Fibroblast of peridontal ligament (primary cell): ENCODE measurements around the gene DEFB116.
"Not testable (repeated sequence)": the region's sequence is repeated elsewhere in the genome, so short reads cannot be mapped to it uniquely, and the experiment has no call there.

Source experiments
- DNase-seq: peaks from one replicate; pipeline ENCODE4 v3.0.0-alpha.2; 2010; ENCODE audit errors: extremely low read depth

Gene DEFB116

DNA sequence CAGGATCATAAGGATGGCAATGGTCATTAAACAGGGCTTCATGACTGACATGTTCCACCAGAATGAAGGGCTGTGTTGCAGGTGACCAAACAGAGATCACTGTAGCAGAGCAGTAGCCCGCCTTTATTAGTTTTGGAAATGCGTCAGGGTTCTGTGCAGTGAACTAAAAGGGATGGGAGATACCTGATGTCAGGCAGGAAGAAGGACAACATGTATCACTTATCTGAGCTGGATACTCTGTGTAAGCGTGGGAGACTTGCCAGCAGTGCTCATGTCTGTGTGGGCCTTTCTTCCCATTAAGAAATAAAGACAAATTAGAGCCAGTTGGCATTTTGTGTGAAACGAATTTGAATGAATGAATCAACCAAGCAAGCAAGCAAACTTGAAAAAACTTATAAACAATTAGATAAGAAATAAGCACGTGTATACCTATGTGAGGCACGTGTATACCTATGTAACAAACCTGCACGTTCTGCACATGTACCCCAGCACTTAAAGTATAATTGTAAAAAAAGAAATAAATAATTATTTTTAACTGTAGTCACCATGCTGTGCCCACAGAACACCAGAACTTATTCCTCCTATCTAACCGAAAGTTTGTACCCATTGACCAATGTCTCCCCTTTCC, at the start of gene DEFB116:
Gene DEFB116, minus strand, starts transcription at position 51 of the 628 bp plus-strand sequence. Its CDS starts 0 bp downstream, at position 51.
- DNase-seq = no peak

DNA sequence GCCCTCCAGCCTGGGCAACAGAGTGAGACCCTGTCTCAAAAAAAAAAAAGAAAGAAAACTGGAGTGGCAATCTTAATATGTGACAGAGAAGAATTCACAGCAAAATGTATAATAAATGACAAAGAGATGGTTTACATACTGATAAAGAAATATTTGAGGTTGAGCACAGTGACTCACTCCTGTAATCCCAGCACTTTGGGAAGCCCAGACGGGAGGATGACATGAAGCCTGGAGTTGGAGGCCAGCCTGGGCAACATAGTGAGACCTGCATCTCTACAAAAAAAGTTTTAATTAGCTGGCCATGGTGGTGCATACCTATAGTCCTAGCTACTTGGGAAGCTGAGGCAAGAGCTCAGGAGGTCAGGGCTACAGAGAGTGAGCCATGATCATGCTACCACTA, 47.6 kb upstream of the DEFB116 start:
- no peak for DNase-seq

DNA sequence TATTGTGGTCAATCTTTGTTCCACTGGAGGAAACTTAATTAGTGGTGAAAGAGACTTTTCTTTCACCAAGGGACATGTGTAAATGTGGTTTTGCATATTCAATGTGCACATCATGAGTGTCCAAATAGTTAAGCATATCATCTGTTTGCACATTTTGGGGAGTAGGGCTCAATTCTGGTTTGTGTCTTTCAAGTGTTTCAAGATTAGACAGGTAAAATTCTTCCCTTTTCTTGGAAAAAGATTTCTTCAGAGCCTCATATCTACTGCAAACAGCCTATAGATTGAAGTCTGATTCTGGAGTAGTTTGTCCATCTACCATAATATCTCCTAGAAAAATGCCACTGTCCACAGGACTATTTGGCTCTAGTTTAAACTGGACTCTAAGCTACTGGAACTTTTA, 33.1 kb upstream of the DEFB116 start:
- no peak for DNase-seq

GRCh38 chr20:31330893-31331292, 22.5 kb upstream of the DEFB116 start:
- DNase-seq = no peak

GRCh38 chr20:31322504-31322903, 14.1 kb upstream of the DEFB116 start:
- DNase-seq = no peak

GRCh38 chr20:31284964-31285363, 23.4 kb downstream of the DEFB116 start:
- DNase-seq = not testable (repeated sequence)

DNA sequence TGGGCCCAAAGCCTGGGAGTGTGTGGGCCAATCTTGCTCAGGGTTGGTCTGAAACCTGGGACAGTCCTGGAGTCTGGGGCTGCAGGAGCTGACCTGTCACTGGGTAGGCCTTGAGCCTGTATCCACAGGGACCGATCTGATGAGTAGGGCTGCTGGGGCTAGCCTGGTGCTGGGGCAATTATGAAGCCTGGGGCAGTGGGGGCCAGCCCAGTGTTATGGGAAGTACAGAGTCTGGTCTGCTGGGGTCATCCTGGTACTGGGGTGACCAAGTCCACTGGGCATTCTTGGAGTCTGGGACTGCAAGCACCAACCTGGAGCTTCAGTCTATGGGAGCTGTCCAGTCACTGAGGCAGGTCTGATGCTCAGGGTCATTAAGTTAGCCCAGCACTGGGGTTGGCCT, 30.2 kb downstream of the DEFB116 start:
- no peak for DNase-seq

GRCh38 chr20:31274441-31274840, 33.9 kb downstream of the DEFB116 start:
- DNase-seq = no peak

- no peak for DNase-seq
Measured at GRCh38 chr20:31260326-31260932, 48.0 kb downstream of the DEFB116 start.

DNA sequence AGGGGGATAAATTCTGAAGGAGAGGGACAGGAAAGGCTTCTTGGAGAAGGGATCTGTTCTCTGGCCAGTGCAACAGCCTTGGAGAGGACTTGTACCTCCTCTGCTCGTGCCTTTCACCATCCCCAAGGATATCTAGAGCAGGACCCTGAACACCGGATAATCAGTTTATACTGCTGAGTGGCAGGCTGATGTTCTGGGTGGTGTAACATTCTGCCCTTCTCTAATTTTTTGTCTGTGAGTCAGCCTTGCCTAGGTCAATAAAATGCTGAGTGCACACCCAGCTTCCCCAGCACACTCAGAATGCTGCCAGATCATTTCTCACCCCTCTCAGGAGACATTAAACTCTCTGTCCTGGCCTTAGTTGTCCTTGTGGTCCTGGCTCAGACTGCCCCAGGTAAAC, 51.0 kb downstream of the DEFB116 start, which contains the start of gene DEFB115:
Gene DEFB115, plus strand, starts transcription at position 301 of the 400 bp plus-strand sequence. Its CDS starts 0 bp downstream, at position 301.
- DNase-seq = no peak

DNA sequence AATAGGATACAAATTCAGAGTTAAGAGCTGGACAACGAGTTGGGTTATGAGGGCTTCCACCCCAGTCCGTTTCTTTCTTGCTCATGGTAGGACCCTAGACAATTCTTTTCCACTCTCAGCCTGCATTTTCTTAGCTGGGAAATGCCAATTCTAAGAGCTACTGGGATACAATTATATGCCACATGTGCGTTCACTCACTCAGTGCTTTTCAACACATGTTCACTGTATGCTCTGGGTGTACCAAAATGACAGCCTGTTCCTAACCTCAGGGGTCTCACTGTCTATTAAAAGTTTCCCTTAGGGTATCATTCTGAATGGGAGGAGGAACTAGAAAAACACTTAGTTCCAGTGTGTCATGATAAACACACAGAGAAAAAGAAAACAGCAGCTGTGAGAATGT, 51.4 kb downstream of the DEFB116 start:
- DNase-seq = no peak
